Measurements from ENCODE around the gene PKHD1.

The PKHD1 gene

GRCh38 chr6:51626391-51626790 is 461.0 kb downstream of the PKHD1 start:
- no peak for DNase-seq (ENCODE audit: low read depth in 1 of 2, low spot score in 1 of 2)
- no peak overlapping the region for H3K4me3 ChIP-seq (replicated peaks; ENCODE audit: insufficient read depth, low read length)
- TF ChIP-seq POLR2AphosphoS5 (IDR thresholded peaks at IDR 0.05; ENCODE audit: low read depth) (no peak), SPI1 (IDR thresholded peaks at IDR 0.05; ENCODE audit: borderline replicate concordance, low read depth) (no peak), CTCF (IDR thresholded peaks at IDR 0.05; ENCODE audit: insufficient read depth, low read length) (no peak), GABPA (IDR thresholded peaks at IDR 0.05; ENCODE audit: low read depth) (no peak), REST (IDR thresholded peaks at IDR 0.05; ENCODE audit: insufficient replicate concordance, low read depth) (no peak)
- no peaks in the 10 kb centered on the region for H3K27me3 ChIP-seq (ENCODE audit: insufficient read depth, poor library complexity, severe bottlenecking)
- no peak overlapping the region for H3K27ac ChIP-seq (replicated peaks)

DNA sequence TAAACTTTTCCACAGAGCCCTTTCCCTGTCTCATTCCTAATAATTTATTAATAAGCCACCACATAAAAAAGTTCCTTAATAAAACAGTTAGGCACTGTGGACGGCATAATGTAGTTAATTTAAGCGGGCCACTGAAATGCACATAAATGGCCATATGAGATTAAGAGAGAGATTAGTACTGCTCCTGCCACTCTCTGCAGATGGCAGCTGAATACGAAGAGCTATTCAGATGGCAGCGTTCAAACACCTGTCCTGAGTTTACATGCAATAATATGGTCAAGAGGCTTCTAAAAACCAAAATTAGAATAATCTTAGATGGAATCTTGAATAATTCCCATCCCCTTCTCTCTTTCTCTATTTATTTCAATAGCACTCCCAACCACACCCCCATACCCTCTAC is 461.8 kb downstream of the PKHD1 start:
- H3K4me3 ChIP-seq (replicated peaks; ENCODE audit: insufficient read depth, low read length) = no peak overlapping the region
- no peak overlapping the region for H3K27ac ChIP-seq (replicated peaks)
- no peaks in the 10 kb centered on the region for H3K27me3 ChIP-seq (ENCODE audit: insufficient read depth, poor library complexity, severe bottlenecking)
- TF ChIP-seq REST (IDR thresholded peaks at IDR 0.05; ENCODE audit: insufficient replicate concordance, low read depth) (no peak), GABPA (IDR thresholded peaks at IDR 0.05; ENCODE audit: low read depth) (no peak), POLR2AphosphoS5 (IDR thresholded peaks at IDR 0.05; ENCODE audit: low read depth) (no peak), CTCF (IDR thresholded peaks at IDR 0.05; ENCODE audit: insufficient read depth, low read length) (no peak), SPI1 (IDR thresholded peaks at IDR 0.05; ENCODE audit: borderline replicate concordance, low read depth) (no peak)
- DNase-seq (ENCODE audit: low read depth in 1 of 2, low spot score in 1 of 2) = no peak

DNA sequence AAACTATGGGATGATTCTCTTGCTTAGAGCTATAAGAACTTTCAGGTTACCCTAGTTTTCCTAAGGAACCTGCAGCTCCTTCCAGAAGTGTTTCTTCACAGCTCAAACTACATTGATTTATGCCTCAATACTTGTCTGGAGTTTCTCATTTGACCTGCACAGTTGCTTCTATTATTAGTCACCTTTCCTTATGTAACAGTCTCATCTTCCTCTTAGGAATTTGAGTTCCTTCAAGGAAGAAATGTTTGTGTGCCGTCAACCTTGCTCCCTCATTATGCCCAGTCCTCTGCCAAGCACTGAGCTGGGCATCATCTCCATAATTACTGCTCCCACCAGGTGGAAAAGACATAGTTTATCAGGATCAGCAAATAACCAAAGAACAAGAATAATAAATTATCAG is 466.4 kb downstream of the PKHD1 start:
- no peak for DNase-seq (ENCODE audit: low read depth in 1 of 2, low spot score in 1 of 2)
- Histone ChIP-seq H3K27ac (replicated peaks) (no peak overlapping the region), H3K4me3 (replicated peaks; ENCODE audit: insufficient read depth, low read length) (no peak overlapping the region), H3K27me3 (ENCODE audit: insufficient read depth, poor library complexity, severe bottlenecking) (no peaks in the 10 kb centered on the region)
- TF ChIP-seq CTCF (IDR thresholded peaks at IDR 0.05; ENCODE audit: insufficient read depth, low read length) (no peak), GABPA (IDR thresholded peaks at IDR 0.05; ENCODE audit: low read depth) (no peak), SPI1 (IDR thresholded peaks at IDR 0.05; ENCODE audit: borderline replicate concordance, low read depth) (no peak), REST (IDR thresholded peaks at IDR 0.05; ENCODE audit: insufficient replicate concordance, low read depth) (no peak), POLR2AphosphoS5 (IDR thresholded peaks at IDR 0.05; ENCODE audit: low read depth) (no peak)

Measured in HL-60 (cell line).